ENCODE measurements around the gene RERE.
A peak's percentile ranks its signal among the peaks of the same experiment; 100 is the strongest.

The RERE gene

GRCh38 chr1:8571200-8571984, 246.0 kb downstream of the RERE start:
- Histone ChIP-seq H3K4me1 (ENCODE audit: control insufficient read depth, insufficient read depth, low read length) (peaks cover 7% of the 10 kb centered on the region), H3K4me3 (ENCODE audit: insufficient read depth, low read depth, low read length) (no peak overlapping the region), H3K36me3 (ENCODE audit: control insufficient read depth, insufficient read depth, low read length) (no peaks in the 10 kb centered on the region)

GRCh38 chr1:8570465-8570864, 247.0 kb downstream of the RERE start:
- 94 to 98% methylated on average over 3 of the region's 3 CpGs for WGBS, 2 experiments
- Histone ChIP-seq H3K4me3 (ENCODE audit: insufficient read depth, low read depth, low read length) (no peak overlapping the region), H3K9me3 (ENCODE audit: control insufficient read depth, low read length) (no peaks in the 10 kb centered on the region), H3K4me1 (ENCODE audit: control insufficient read depth, insufficient read depth, low read length) (peaks cover 7% of the 10 kb centered on the region), H3K36me3 (ENCODE audit: control insufficient read depth, insufficient read depth, low read length) (no peaks in the 10 kb centered on the region), H3K27ac (ENCODE audit: insufficient read depth, low read depth, low read length, poor library complexity, severe bottlenecking) (no peak overlapping the region), H3K27me3 (ENCODE audit: control insufficient read depth, insufficient read depth, low read length, poor library complexity, severe bottlenecking) (no peaks in the 10 kb centered on the region)

More at GRCh38 chr1:8571200-8571984, 246.0 kb downstream of the RERE start:
- no peaks in the 10 kb centered on the region for H3K27me3 ChIP-seq (ENCODE audit: control insufficient read depth, insufficient read depth, low read length, poor library complexity, severe bottlenecking)
- no peaks in the 10 kb centered on the region for H3K9me3 ChIP-seq (ENCODE audit: control insufficient read depth, low read length)
- no peak overlapping the region for H3K27ac ChIP-seq (ENCODE audit: insufficient read depth, low read depth, low read length, poor library complexity, severe bottlenecking)
- WGBS, 2 experiments: 89 to 100% methylated on average over 4 to 5 of the region's 5 CpGs

- Histone ChIP-seq H3K4me1 (ENCODE audit: control insufficient read depth, insufficient read depth, low read length) (peaks cover 7% of the 10 kb centered on the region), H3K27ac (ENCODE audit: insufficient read depth, low read depth, low read length, poor library complexity, severe bottlenecking) (no peak overlapping the region), H3K9me3 (ENCODE audit: control insufficient read depth, low read length) (no peaks in the 10 kb centered on the region), H3K27me3 (ENCODE audit: control insufficient read depth, insufficient read depth, low read length, poor library complexity, severe bottlenecking) (no peaks in the 10 kb centered on the region), H3K36me3 (ENCODE audit: control insufficient read depth, insufficient read depth, low read length) (no peaks in the 10 kb centered on the region), H3K4me3 (ENCODE audit: insufficient read depth, low read depth, low read length) (no peak overlapping the region)
- WGBS, 2 experiments: 94 to 95% methylated on average over 1 to 4 of the region's 4 CpGs
Measured at GRCh38 chr1:8569242-8569641, 248.2 kb downstream of the RERE start.

GRCh38 chr1:8568837-8569236, 248.6 kb downstream of the RERE start:
- Histone ChIP-seq H3K27me3 (ENCODE audit: control insufficient read depth, insufficient read depth, low read length, poor library complexity, severe bottlenecking) (no peaks in the 10 kb centered on the region), H3K4me3 (ENCODE audit: insufficient read depth, low read depth, low read length) (no peak overlapping the region), H3K36me3 (ENCODE audit: control insufficient read depth, insufficient read depth, low read length) (no peaks in the 10 kb centered on the region), H3K27ac (ENCODE audit: insufficient read depth, low read depth, low read length, poor library complexity, severe bottlenecking) (no peak overlapping the region), H3K4me1 (ENCODE audit: control insufficient read depth, insufficient read depth, low read length) (peaks cover 7% of the 10 kb centered on the region), H3K9me3 (ENCODE audit: control insufficient read depth, low read length) (no peaks in the 10 kb centered on the region)
- 88 to 92% methylated on average over 2 of the region's 3 CpGs for WGBS, 2 experiments

GRCh38 chr1:8567146-8567545, 250.3 kb downstream of the RERE start:
- 100% methylated on average over 1 of the region's 1 CpG; no CpG with 5 or more reads in 1 of the 2 experiments for WGBS, 2 experiments
- Histone ChIP-seq H3K4me1 (ENCODE audit: control insufficient read depth, insufficient read depth, low read length) (peaks cover 5% of the 10 kb centered on the region), H3K36me3 (ENCODE audit: control insufficient read depth, insufficient read depth, low read length) (no peaks in the 10 kb centered on the region), H3K4me3 (ENCODE audit: insufficient read depth, low read depth, low read length) (no peak overlapping the region), H3K27me3 (ENCODE audit: control insufficient read depth, insufficient read depth, low read length, poor library complexity, severe bottlenecking) (no peaks in the 10 kb centered on the region), H3K9me3 (ENCODE audit: control insufficient read depth, low read length) (no peaks in the 10 kb centered on the region), H3K27ac (ENCODE audit: insufficient read depth, low read depth, low read length, poor library complexity, severe bottlenecking) (no peak overlapping the region)

GRCh38 chr1:8565802-8566201, 251.6 kb downstream of the RERE start:
- 77 to 83% methylated on average over 3 of the region's 3 CpGs for WGBS, 2 experiments
- H3K27ac ChIP-seq (ENCODE audit: insufficient read depth, low read depth, low read length, poor library complexity, severe bottlenecking): no peak overlapping the region
- no peaks in the 10 kb centered on the region for H3K27me3 ChIP-seq (ENCODE audit: control insufficient read depth, insufficient read depth, low read length, poor library complexity, severe bottlenecking)
- no peaks in the 10 kb centered on the region for H3K4me1 ChIP-seq (ENCODE audit: control insufficient read depth, insufficient read depth, low read length)
- H3K9me3 ChIP-seq (ENCODE audit: control insufficient read depth, low read length): no peaks in the 10 kb centered on the region
- H3K4me3 ChIP-seq (ENCODE audit: insufficient read depth, low read depth, low read length): no peak overlapping the region
- no peaks in the 10 kb centered on the region for H3K36me3 ChIP-seq (ENCODE audit: control insufficient read depth, insufficient read depth, low read length)

GRCh38 chr1:8563944-8564537, 253.4 kb downstream of the RERE start:
- no peak overlapping the region for H3K4me3 ChIP-seq (ENCODE audit: insufficient read depth, low read depth, low read length)

GRCh38 chr1:8562881-8563865, 254.3 kb downstream of the RERE start:
- H3K27ac ChIP-seq (ENCODE audit: insufficient read depth, low read depth, low read length, poor library complexity, severe bottlenecking): peak overlapping the region; percentile 27
- no peaks in the 10 kb centered on the region for H3K36me3 ChIP-seq (ENCODE audit: control insufficient read depth, insufficient read depth, low read length)
- H3K27me3 ChIP-seq (ENCODE audit: control insufficient read depth, insufficient read depth, low read length, poor library complexity, severe bottlenecking): no peaks in the 10 kb centered on the region
- H3K4me1 ChIP-seq (ENCODE audit: control insufficient read depth, insufficient read depth, low read length): peaks cover 3% of the 10 kb centered on the region
- H3K4me3 ChIP-seq (ENCODE audit: insufficient read depth, low read depth, low read length): no peak overlapping the region
- 74 to 88% methylated on average over 2 to 3 of the region's 4 CpGs for WGBS, 2 experiments
- no peaks in the 10 kb centered on the region for H3K9me3 ChIP-seq (ENCODE audit: control insufficient read depth, low read length)

More at GRCh38 chr1:8563944-8564537, 253.4 kb downstream of the RERE start:
- Histone ChIP-seq H3K27ac (ENCODE audit: insufficient read depth, low read depth, low read length, poor library complexity, severe bottlenecking) (no peak overlapping the region), H3K27me3 (ENCODE audit: control insufficient read depth, insufficient read depth, low read length, poor library complexity, severe bottlenecking) (no peaks in the 10 kb centered on the region), H3K36me3 (ENCODE audit: control insufficient read depth, insufficient read depth, low read length) (no peaks in the 10 kb centered on the region), H3K9me3 (ENCODE audit: control insufficient read depth, low read length) (no peaks in the 10 kb centered on the region), H3K4me1 (ENCODE audit: control insufficient read depth, insufficient read depth, low read length) (no peaks in the 10 kb centered on the region)
- 69 to 91% methylated on average over 2 of the region's 2 CpGs for WGBS, 2 experiments

- WGBS, 2 experiments: 78 to 89% methylated on average over 2 of the region's 2 CpGs
- Histone ChIP-seq H3K4me3 (ENCODE audit: insufficient read depth, low read depth, low read length) (no peak overlapping the region), H3K9me3 (ENCODE audit: control insufficient read depth, low read length) (no peaks in the 10 kb centered on the region), H3K36me3 (ENCODE audit: control insufficient read depth, insufficient read depth, low read length) (no peaks in the 10 kb centered on the region), H3K4me1 (ENCODE audit: control insufficient read depth, insufficient read depth, low read length) (peaks cover 3% of the 10 kb centered on the region), H3K27me3 (ENCODE audit: control insufficient read depth, insufficient read depth, low read length, poor library complexity, severe bottlenecking) (no peaks in the 10 kb centered on the region), H3K27ac (ENCODE audit: insufficient read depth, low read depth, low read length, poor library complexity, severe bottlenecking) (no peak overlapping the region)
Measured at GRCh38 chr1:8562222-8562621, 255.2 kb downstream of the RERE start.
